Neural progenitor cell (in vitro differentiated cells): ENCODE results near the gene IRX2. TPM values are rescaled to one million over a fixed set of nuclear protein-coding genes. Genes with fewer than 3 reads are reported as not detected.

Source experiments
- DNase-seq: peaks from one replicate; pipeline ENCODE4 v3.0.0-alpha.2; 2016; ENCODE audit warnings: low spot score
- H2AFZ ChIP-seq: fragments of 200-600 bp; sonication (generic); replicated peaks from 2 replicates; pipeline ENCODE4 v1.6.1; 2016; ENCODE audit warnings: antibody characterized with exemption
- H3F3A ChIP-seq: fragments of 200-600 bp; sonication (generic); 2 replicates; pipeline ENCODE4 v1.6.1; 2016; ENCODE audit warnings: antibody characterized with exemption, low read depth
- H3K27ac ChIP-seq: fragments of 200-600 bp; sonication (generic); 2 replicates; pipeline ENCODE4 v1.5.1; 2016; ENCODE audit warnings: mild to moderate bottlenecking
- H3K27me3 ChIP-seq: fragments of 200-600 bp; sonication (generic); 2 replicates; pipeline ENCODE4 v1.6.1; 2016; ENCODE audit warnings: mild to moderate bottlenecking, moderate library complexity
- H3K36me3 ChIP-seq: fragments of 200-600 bp; sonication (generic); 2 replicates; pipeline ENCODE4 v1.5.1; 2016
- H3K4me1 ChIP-seq: fragments of 200-600 bp; sonication (generic); 2 replicates; pipeline ENCODE4 v1.6.1; 2016; ENCODE audit warnings: mixed run types
- H3K4me2 ChIP-seq: fragments of 200-600 bp; sonication (generic); 2 replicates; pipeline ENCODE4 v1.6.1; 2016
- H3K4me3 ChIP-seq: fragments of 200-600 bp; sonication (generic); 2 replicates; pipeline ENCODE4 v1.5.1; 2016
- H3K79me2 ChIP-seq: fragments of 200-600 bp; sonication (generic); 2 replicates; pipeline ENCODE4 v1.6.1; 2016; ENCODE audit warnings: low read depth
- H3K9ac ChIP-seq: fragments of 200-600 bp; sonication (generic); 2 replicates; pipeline ENCODE4 v1.6.1; 2016
- H3K9me3 ChIP-seq: fragments of 200-600 bp; sonication (generic); 2 replicates; pipeline ENCODE4 v1.5.1; 2016; ENCODE audit warnings: low read depth
- H4K20me1 ChIP-seq: fragments of 200-600 bp; sonication (generic); 2 replicates; pipeline ENCODE4 v1.6.1; 2016; ENCODE audit warnings: low read depth
- H3K27ac Mint-ChIP-seq: 3 replicates; pipeline ENCODE4 v1.8.0; 2021; ENCODE audit warnings: mixed read lengths
- H3K27me3 Mint-ChIP-seq: 2 replicates; pipeline ENCODE4 v1.8.0; 2022; ENCODE audit warnings: low read depth, mild to moderate bottlenecking, inconsistent platforms, moderate library complexity, mixed read lengths; ENCODE audit not compliant: insufficient read depth
- H3K36me3 Mint-ChIP-seq: 3 replicates; pipeline ENCODE4 v1.8.0; 2021; ENCODE audit warnings: mixed read lengths
- H3K4me1 Mint-ChIP-seq: 3 replicates; pipeline ENCODE4 v1.8.0; 2021; ENCODE audit warnings: mixed read lengths
- H3K4me3 Mint-ChIP-seq: 3 replicates; pipeline ENCODE4 v1.8.0; 2021; ENCODE audit warnings: mild to moderate bottlenecking, moderate library complexity, mixed read lengths
- H3K9me3 Mint-ChIP-seq: 3 replicates; pipeline ENCODE4 v1.8.0; 2020; ENCODE audit warnings: mixed read lengths
- EZH2 ChIP-seq: fragments of 200-600 bp; sonication (generic); IDR thresholded peaks from 2 replicates; pipeline ENCODE4 v1.6.1; 2017; ENCODE audit warnings: antibody characterized with exemption, mild to moderate bottlenecking, moderate library complexity
- EZH2phosphoT487 ChIP-seq: fragments of 200-600 bp; sonication (generic); IDR thresholded peaks from 2 replicates; pipeline ENCODE4 v1.6.1; 2017; ENCODE audit warnings: antibody characterized with exemption
- total RNA-seq: library from RNA; depleted of rRNA; stranded (reverse); fragments of >200 nt; gene quantifications from 2 replicates; pipeline ENCODE4 v1.2.3, GENCODE V29; 2015; ENCODE audit warnings: low replicate concordance
- TF ChIP-seq, protein P1 (sequence below): fragments of 200-600 bp; sonication (generic); IDR thresholded peaks from 2 replicates; pipeline ENCODE4 v1.5.1; 2017; ENCODE audit warnings: antibody characterized with exemption, mild to moderate bottlenecking

IRX2 gene
- total RNA-seq, 1 donor from 2014 or later = 13.7 TPM

DNA sequence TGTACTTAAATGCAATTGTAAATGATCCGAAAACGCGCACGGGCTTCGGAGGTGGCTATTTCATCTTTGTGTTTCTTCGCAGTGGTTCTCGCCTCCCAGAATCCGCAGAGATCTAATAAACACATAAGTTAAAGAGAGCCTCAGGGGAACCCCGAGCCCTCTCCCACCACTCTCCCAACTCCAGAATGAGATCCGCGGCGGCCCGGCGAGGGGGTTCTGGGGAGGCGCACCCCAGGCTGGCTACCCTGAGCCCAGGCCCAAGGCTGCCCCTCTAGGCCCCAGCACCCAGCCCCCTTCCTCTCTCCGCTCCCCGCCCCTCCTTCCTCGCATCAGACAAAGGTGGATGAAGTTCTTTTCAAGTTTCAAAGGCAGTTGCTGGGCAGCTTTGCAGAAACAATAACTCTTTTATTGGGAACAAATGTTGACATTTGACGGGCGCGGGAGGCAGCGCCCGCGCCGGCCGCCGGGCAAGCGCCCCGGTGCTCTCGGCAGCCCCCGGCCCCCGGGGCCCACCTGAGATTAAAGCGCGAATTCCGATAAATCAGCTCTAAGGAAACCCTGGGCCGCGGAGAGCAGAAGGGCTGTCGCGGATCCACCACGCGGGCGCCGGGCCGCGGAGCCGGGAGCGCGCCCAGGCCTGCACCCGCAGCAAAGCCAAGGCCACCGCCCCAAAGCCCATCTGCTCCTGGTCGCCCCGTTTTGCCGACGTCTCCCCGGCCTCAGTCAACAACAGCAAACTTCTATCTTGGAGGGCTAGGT lies 8.4 kb downstream of the IRX2 start:
- Mint-ChIP-seq H3K36me3 (peaks cover 16% of the 10 kb centered on the region), H3K9me3 (no peaks in the 10 kb centered on the region), H3K27me3 (peaks cover 20% of the 10 kb centered on the region), H3K27ac (no peak overlapping the region), H3K4me1 (peaks cover 58% of the 10 kb centered on the region), H3K4me3 (peak overlapping the region; percentile 70)
- Histone ChIP-seq H3K27me3 (peaks cover 69% of the 10 kb centered on the region), H3K27ac (no peak overlapping the region), H3K4me2 (peak overlapping the region; percentile 70), H3K36me3 (no peaks in the 10 kb centered on the region), H4K20me1 (peaks cover 84% of the 10 kb centered on the region), H3K9ac (no peak overlapping the region), H3K79me2 (peaks cover 39% of the 10 kb centered on the region), H3K4me3 (peak overlapping the region; percentile 36), H2AFZ (no peak overlapping the region), H3K4me1 (peaks cover 31% of the 10 kb centered on the region), H3K9me3 (no peaks in the 10 kb centered on the region), H3F3A (peaks cover 57% of the 10 kb centered on the region)
- TF ChIP-seq, protein P1, sequence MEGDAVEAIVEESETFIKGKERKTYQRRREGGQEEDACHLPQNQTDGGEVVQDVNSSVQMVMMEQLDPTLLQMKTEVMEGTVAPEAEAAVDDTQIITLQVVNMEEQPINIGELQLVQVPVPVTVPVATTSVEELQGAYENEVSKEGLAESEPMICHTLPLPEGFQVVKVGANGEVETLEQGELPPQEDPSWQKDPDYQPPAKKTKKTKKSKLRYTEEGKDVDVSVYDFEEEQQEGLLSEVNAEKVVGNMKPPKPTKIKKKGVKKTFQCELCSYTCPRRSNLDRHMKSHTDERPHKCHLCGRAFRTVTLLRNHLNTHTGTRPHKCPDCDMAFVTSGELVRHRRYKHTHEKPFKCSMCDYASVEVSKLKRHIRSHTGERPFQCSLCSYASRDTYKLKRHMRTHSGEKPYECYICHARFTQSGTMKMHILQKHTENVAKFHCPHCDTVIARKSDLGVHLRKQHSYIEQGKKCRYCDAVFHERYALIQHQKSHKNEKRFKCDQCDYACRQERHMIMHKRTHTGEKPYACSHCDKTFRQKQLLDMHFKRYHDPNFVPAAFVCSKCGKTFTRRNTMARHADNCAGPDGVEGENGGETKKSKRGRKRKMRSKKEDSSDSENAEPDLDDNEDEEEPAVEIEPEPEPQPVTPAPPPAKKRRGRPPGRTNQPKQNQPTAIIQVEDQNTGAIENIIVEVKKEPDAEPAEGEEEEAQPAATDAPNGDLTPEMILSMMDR = no peak
- TF ChIP-seq EZH2 (peak; percentile 79), EZH2phosphoT487 (peak; percentile 40)
- DNase-seq = peak; percentile 61

DNA sequence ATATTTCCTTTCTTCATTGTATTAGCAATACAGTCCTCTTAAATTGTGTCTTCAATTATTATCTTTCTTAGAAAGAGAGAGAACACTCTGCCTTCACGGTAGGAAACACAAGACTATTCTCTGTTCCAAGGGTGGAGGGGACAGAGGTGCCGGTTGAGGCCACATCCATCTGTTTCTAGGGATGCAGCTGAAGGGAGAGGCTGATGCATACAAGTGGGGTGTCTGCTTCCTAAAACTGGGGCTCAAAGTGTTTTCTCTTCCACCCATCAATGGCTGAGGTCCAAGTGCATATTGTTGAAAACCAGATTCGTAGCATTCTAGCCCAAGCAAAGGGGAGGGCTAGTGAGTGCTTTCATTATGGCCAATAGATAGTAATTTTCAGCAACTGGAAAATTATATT lies 9.5 kb downstream of the IRX2 start:
- H3K36me3 ChIP-seq = no peaks in the 10 kb centered on the region
- H3K79me2 ChIP-seq = peaks cover 27% of the 10 kb centered on the region
- Mint-ChIP-seq H3K4me1 (peaks cover 49% of the 10 kb centered on the region), H3K27me3 (peaks cover 21% of the 10 kb centered on the region), H3K27ac (no peak overlapping the region), H3K9me3 (no peaks in the 10 kb centered on the region), H3K4me3 (no peak overlapping the region), H3K36me3 (peaks cover 13% of the 10 kb centered on the region)
- no peak overlapping the region for H3K27ac ChIP-seq
- peaks cover 73% of the 10 kb centered on the region for H4K20me1 ChIP-seq
- no peak overlapping the region for H3K9ac ChIP-seq
- peaks cover 27% of the 10 kb centered on the region for H3K4me1 ChIP-seq
- H2AFZ ChIP-seq = no peak overlapping the region
- H3K9me3 ChIP-seq = no peaks in the 10 kb centered on the region
- TF ChIP-seq, protein P1 = no peak
- TF ChIP-seq EZH2phosphoT487 (no peak), EZH2 (no peak)
- no peak overlapping the region for H3K4me3 ChIP-seq
- peaks cover 51% of the 10 kb centered on the region for H3F3A ChIP-seq
- no peak overlapping the region for H3K4me2 ChIP-seq
- peaks cover 80% of the 10 kb centered on the region for H3K27me3 ChIP-seq
- DNase-seq = no peak

DNA sequence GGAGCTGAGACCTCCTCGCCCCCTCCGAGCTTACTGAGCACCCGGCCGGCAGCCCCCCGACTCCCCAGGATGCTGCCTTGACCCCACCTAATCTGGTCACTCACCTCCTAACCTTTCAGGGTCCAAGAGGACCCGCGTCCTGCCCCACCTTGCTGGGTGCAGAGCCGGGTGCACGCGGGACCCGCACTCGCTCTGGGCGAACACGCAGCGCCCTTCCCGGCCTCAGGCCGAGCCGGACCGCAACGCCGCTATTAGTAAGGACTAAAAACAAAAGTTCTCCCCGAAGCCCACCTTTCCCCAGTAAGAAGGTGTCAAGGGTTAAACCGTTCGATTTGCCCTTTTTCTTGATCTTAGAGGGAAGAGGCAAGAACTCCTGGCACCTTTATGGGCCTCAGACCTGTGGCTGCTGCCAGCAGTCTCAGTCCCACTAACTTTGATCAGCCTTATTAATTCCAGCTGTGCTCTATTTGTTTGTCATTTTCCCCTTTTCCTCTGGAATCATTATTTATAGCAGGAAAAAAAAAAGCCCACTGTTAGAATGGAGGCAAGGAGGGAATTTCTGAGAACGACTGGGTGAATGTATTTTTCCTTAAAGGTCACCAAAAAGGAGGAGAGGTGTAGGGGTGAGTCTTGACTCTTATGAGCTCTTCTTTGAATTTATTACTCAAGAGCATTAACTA lies 10.5 kb downstream of the IRX2 start:
- Histone ChIP-seq H3F3A (peaks cover 44% of the 10 kb centered on the region), H3K9ac (no peak overlapping the region), H3K27me3 (peaks cover 88% of the 10 kb centered on the region), H3K79me2 (peaks cover 18% of the 10 kb centered on the region), H3K9me3 (no peaks in the 10 kb centered on the region), H2AFZ (no peak overlapping the region), H4K20me1 (peaks cover 63% of the 10 kb centered on the region), H3K4me2 (peak overlapping the region; percentile 86), H3K4me1 (peaks cover 27% of the 10 kb centered on the region), H3K27ac (no peak overlapping the region), H3K36me3 (no peaks in the 10 kb centered on the region), H3K4me3 (peak overlapping the region; percentile 59)
- TF ChIP-seq EZH2 (peak; percentile 31), EZH2phosphoT487 (peak; percentile 56)
- TF ChIP-seq, protein P1 = no peak
- H3K4me3 Mint-ChIP-seq = peak overlapping the region; percentile 74
- H3K36me3 Mint-ChIP-seq = peaks cover 17% of the 10 kb centered on the region
- peak; percentile 42 for DNase-seq
- H3K4me1 Mint-ChIP-seq = peaks cover 42% of the 10 kb centered on the region
- H3K27ac Mint-ChIP-seq = no peak overlapping the region
- peaks cover 21% of the 10 kb centered on the region for H3K27me3 Mint-ChIP-seq
- H3K9me3 Mint-ChIP-seq = peaks cover 5% of the 10 kb centered on the region
